Measurements from ENCODE around the gene UBE2D2.
"Not testable (repeated sequence)": the region's sequence is repeated elsewhere in the genome, so short reads cannot be mapped to it uniquely, and the experiment has no call there.

The UBE2D2 gene

GRCh38 chr5:139584137-139584536, 23.0 kb downstream of the UBE2D2 start:
- no peak for DNase-seq (ENCODE audit: low read depth)

- not testable (repeated sequence) for DNase-seq (ENCODE audit: low read depth)
Measured at GRCh38 chr5:139588116-139588515, 27.0 kb downstream of the UBE2D2 start.

GRCh38 chr5:139588962-139589361, 27.8 kb downstream of the UBE2D2 start:
- no peak for DNase-seq (ENCODE audit: low read depth)

GRCh38 chr5:139592289-139592688, 31.1 kb downstream of the UBE2D2 start:
- DNase-seq (ENCODE audit: low read depth): no peak

GRCh38 chr5:139593076-139593475, 31.9 kb downstream of the UBE2D2 start:
- not testable (repeated sequence) for DNase-seq (ENCODE audit: low read depth)

DNA sequence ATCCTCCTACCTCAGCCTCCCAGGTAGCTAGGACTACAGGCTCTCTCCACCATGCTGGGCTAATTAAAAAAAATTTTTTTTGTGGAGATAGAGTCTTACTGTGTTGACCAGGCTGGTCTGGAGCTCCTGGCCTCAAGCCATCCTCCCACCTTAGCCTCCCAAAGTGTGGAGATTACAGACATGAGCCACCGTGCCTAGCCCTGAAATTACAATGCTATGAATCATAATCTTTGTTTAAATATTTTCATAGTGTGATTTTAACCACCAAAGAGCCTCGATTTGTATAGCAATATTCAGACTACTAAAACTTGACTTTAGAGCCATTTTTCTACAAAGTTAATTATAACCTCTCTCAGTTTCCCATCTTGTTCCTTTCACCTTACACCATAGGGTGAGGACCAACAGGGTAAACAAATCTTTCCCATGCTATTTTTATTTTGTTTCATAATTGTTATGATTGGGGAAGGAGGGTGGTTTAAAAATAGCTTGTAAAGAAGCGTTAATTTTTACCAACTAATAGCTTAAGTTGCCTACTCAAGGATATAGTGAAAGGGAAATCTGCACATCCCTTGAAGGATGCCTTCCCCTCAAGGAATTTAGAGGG, 32.7 kb downstream of the UBE2D2 start:
- DNase-seq (ENCODE audit: low read depth): no peak

- DNase-seq (ENCODE audit: low read depth): no peak
Measured at GRCh38 chr5:139597134-139597533, 36.0 kb downstream of the UBE2D2 start.

DNA sequence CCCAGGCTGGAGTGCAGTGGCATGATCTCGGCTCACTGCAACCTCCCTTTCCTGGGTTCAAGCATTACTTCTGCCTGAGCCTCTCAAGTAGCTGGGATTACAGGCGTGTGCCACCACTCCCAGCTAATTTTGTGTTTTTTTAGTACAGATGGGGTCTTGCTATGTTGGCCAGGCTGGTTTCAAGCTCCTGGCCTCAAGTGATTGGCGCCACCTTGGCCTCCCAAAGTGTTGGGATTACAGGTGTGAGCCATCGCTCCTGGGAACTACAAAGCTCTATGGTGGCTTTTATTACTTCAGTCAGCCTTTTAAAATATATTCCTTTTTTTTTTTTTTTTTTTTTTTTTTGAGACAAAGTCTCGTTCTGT, 37.4 kb downstream of the UBE2D2 start:
- DNase-seq (ENCODE audit: low read depth): not testable (repeated sequence)

- DNase-seq (ENCODE audit: low read depth): peak; percentile 10
Measured at GRCh38 chr5:139600336-139600949, 39.3 kb downstream of the UBE2D2 start.

DNA sequence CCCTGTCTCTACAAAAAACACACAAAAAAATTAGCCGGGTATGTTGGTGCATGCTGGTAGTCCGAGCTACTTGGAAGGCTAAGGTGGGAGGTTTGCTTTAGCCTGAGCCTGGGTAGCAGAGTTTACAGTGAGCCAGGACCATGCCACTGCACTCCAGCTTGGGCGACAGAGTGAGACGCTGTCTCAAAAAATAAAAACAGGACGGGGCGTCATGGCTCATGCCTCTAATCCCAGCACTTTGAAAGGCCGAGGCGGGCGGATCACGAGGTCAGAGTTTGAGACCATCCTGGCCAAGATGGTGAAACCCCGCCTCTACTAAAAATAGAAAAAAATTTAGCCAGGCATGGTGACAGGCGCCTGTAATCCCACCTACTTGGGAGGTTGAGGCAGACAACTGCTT, 40.3 kb downstream of the UBE2D2 start:
- no peak for DNase-seq (ENCODE audit: low read depth)

DNA sequence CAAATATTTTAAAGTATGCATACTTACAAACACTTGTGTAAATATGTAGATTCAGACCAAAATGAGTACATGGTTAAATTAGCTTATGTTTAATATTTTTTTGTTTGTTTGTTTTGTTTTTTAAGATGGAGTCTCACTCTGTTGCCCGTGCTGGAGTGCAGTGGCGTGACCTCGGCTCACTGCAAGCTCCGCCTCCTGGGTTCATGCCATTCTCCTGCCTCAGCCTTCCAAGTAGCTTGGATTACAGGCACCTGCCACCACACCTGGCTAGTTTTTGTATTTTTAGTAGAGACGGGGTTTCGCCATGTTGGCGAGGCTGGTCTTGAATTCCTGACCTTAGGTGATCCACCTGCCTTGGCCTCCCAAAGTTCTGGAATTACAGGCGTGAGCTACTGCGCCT, 40.8 kb downstream of the UBE2D2 start:
- not testable (repeated sequence) for DNase-seq (ENCODE audit: low read depth)

DNA sequence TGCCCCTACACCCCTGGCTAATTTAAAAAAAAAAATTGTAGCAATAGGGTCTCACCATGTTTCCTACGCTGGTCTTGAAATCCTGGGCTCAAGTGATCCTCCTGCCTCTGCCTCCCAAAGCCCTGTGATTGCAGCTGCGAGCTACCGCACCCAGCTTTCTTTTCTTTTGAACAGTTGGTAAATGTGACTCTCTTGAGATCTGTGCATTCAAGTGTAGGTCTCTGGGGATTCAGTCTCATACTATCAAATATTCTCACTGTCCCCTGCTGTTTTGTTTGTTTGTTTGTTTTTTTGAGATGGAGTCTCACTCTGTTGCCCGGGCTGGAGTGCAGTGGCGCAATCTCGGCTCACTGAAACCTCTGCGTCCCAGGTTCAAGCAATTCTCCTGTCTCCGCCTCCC, 44.7 kb downstream of the UBE2D2 start:
- DNase-seq (ENCODE audit: low read depth): no peak

- DNase-seq (ENCODE audit: low read depth): peak; percentile 17
Measured at GRCh38 chr5:139611703-139612584, 50.8 kb downstream of the UBE2D2 start.

DNA sequence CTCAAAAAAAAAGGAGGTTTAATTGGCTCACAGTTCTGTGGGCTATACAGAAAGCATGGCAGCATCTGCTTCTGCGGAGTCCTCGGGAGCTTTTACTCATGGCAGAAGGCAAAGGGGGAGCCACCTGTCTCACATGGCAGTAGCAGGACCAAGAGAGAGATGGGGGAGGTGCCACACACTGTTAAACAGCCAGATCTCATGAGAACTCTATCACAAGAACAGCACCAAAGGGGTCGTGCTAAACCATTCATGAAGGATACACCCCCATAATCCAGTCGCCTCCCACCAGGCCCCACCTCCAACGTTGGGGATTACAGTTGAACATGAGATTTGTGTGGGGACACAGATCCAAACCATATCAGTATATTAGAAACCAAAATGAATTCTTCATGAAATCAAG, 58.7 kb downstream of the UBE2D2 start:
- no peak for DNase-seq (ENCODE audit: low read depth)

- DNase-seq (ENCODE audit: low read depth): not testable (repeated sequence)
Measured at GRCh38 chr5:139625398-139625797, 64.3 kb downstream of the UBE2D2 start.

DNA sequence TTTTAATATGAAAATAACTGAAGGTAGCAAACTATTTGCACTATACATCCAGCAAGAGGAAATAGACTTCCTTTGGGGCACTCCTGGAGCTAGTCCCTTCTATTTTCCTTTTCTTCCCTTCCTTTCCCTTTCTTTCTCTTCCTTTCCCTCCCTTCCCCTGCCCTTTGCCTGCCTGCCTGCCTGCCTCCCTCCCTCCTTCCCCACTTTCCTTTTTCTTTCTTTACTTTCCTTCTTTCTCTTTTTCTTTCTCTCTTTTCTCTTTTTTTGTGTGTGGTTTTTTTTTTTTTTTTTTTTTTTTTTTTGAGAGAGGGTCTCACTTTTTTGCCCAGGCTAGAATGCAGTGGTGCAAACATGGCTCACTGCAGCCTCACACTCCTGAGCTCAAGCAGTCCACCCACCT, 69.7 kb downstream of the UBE2D2 start:
- no peak for DNase-seq (ENCODE audit: low read depth)

- no peak for DNase-seq (ENCODE audit: low read depth)
Measured at GRCh38 chr5:139631520-139632165, 70.5 kb downstream of the UBE2D2 start.

DNA sequence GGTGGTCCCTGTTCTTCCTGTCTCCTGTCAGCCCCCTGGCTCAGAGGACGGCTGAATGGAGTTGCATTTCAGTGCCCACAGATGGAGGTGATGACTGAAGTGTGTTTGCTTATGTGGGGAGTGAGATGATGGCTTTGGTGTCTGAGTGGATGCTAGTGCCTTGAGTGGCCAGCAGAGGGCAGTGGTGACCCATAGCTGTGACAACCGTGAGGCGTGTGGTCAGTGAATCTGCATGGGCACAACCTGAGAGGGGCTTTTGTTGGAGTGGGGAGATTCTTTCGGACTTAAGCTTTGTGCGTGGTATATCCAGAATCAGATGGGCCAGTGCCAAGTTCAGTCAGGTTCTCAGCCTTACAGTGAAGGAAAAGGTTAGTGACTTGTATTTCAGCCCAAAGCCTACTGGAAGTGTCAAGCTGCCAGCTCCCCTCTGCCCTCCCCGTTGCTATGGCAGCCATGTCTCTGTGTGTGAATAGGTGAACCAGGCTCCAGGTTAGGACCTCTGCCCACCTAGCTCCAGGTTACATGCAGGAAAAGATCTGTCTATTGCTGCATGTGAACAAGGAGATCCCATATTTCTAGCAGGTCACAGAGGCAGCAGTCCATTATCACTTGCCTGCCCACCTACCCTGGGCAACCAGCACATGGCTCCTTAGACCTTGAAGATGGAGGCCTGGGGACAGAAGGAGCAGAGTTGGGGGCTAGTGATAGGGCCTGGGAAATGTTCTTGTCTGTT, 72.3 kb downstream of the UBE2D2 start:
- peak; percentile 59 for DNase-seq (ENCODE audit: low read depth)

DNA sequence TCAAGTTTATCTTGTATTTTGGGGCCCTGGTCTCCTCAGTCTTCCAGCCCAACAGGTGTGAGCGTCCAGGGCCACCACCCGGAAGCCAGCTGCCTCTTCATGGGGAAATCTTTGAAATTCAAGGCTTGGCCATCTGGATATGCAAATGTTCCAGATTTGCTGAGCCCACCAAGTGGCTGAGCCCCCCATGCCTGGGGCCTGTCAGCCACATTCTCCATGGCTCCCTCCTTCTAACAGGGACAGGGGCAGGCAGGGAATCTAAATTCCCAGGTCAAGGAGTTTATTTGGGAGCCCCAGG, 72.8 kb downstream of the UBE2D2 start:
- no peak for DNase-seq (ENCODE audit: low read depth)

GRCh38 chr5:139634541-139634940, 73.4 kb downstream of the UBE2D2 start:
- DNase-seq (ENCODE audit: low read depth): no peak

- no peak for DNase-seq (ENCODE audit: low read depth)
Measured at GRCh38 chr5:139635191-139635590, 74.1 kb downstream of the UBE2D2 start.

- peak; percentile 90 for DNase-seq (ENCODE audit: low read depth)
Measured at GRCh38 chr5:139635606-139636206, 74.6 kb downstream of the UBE2D2 start.

Data from fibroblast of the conjunctiva (primary cell).